Trophoblast cell (in vitro differentiated cells and primary cell): ENCODE data around the gene RSPO3.

Experiments used
- DNase-seq, 2 donors: peaks; one replicate each; pipeline ENCODE4 v3.0.0-alpha.2; 2016
- H2AFZ ChIP-seq: 2 replicates; pipeline ENCODE4 v1.6.1; 2013; ENCODE audit warnings: low read length, moderate library complexity, mild to moderate bottlenecking; ENCODE audit not compliant: insufficient read depth, poor library complexity
- H2AK5ac ChIP-seq: 2 replicates; pipeline ENCODE4 v1.6.1; 2013; ENCODE audit warnings: mild to moderate bottlenecking, low read length
- H2BK120ac ChIP-seq: 2 replicates; pipeline ENCODE4 v1.6.1; 2013; ENCODE audit warnings: low read length, mild to moderate bottlenecking, moderate library complexity; ENCODE audit not compliant: insufficient read depth, poor library complexity
- H2BK12ac ChIP-seq: 2 replicates; pipeline ENCODE4 v1.6.1; 2013; ENCODE audit warnings: mild to moderate bottlenecking, low read length, moderate library complexity
- H2BK5ac ChIP-seq: 2 replicates; pipeline ENCODE4 v1.6.1; 2013; ENCODE audit warnings: low read length, low read depth, moderate library complexity, mild to moderate bottlenecking; ENCODE audit not compliant: poor library complexity
- H3K14ac ChIP-seq: 2 replicates; pipeline ENCODE4 v1.6.1; 2013; ENCODE audit warnings: mild to moderate bottlenecking, low read length
- H3K18ac ChIP-seq: 2 replicates; pipeline ENCODE4 v1.6.1; 2013; ENCODE audit warnings: mild to moderate bottlenecking, low read length
- H3K23ac ChIP-seq: 2 replicates; pipeline ENCODE4 v1.6.1; 2013; ENCODE audit warnings: low read length
- H3K27ac ChIP-seq: 2 replicates; pipeline ENCODE4 v1.5.1; 2013; ENCODE audit warnings: low read depth, mild to moderate bottlenecking, inconsistent platforms, low read length, moderate library complexity
- H3K27me3 ChIP-seq: 2 replicates; pipeline ENCODE4 v1.6.1; 2013; ENCODE audit warnings: inconsistent platforms, mild to moderate bottlenecking, low read length, moderate library complexity; ENCODE audit not compliant: insufficient read depth
- H3K36me3 ChIP-seq, 2 experiments: 1 replicate in 1 of 2; 2 replicates in 1 of 2; pipeline ENCODE4 v1.6.1; 2013; ENCODE audit warnings: low read length in 2 of 2, mild to moderate bottlenecking in 2 of 2, moderate library complexity in 1 of 2; ENCODE audit not compliant: insufficient read depth in 2 of 2, control insufficient read depth in 1 of 2
- H3K4ac ChIP-seq: 2 replicates; pipeline ENCODE4 v1.6.1; 2013; ENCODE audit warnings: low read depth, mild to moderate bottlenecking, low read length, moderate library complexity
- H3K4me1 ChIP-seq, 2 experiments: 1 replicate in 1 of 2; 2 replicates in 1 of 2; pipeline ENCODE4 v1.6.1; 2013; ENCODE audit warnings: low read length in 2 of 2, mild to moderate bottlenecking in 2 of 2, moderate library complexity in 1 of 2; ENCODE audit not compliant: insufficient read depth in 2 of 2, control insufficient read depth in 1 of 2
- H3K4me2 ChIP-seq: 2 replicates; pipeline ENCODE4 v1.6.1; 2013; ENCODE audit warnings: inconsistent platforms, mild to moderate bottlenecking, low read length, moderate library complexity
- H3K4me3 ChIP-seq: 2 replicates; pipeline ENCODE4 v1.5.1; 2013; ENCODE audit warnings: mild to moderate bottlenecking, low read depth, low read length, inconsistent platforms
- H3K79me1 ChIP-seq: one replicate; pipeline ENCODE4 v1.6.1; 2013; ENCODE audit warnings: low read length
- H3K79me2 ChIP-seq: 2 replicates; pipeline ENCODE4 v1.6.1; 2013; ENCODE audit warnings: low read length, mild to moderate bottlenecking; ENCODE audit not compliant: control insufficient read depth, insufficient read depth, poor library complexity
- H3K9ac ChIP-seq: 2 replicates; pipeline ENCODE4 v1.6.1; 2013; ENCODE audit warnings: mild to moderate bottlenecking, low read length
- H3K9me3 ChIP-seq: 2 replicates; pipeline ENCODE4 v1.6.1; 2013; ENCODE audit warnings: low read depth, mild to moderate bottlenecking, control low read depth, inconsistent platforms, low read length; ENCODE audit not compliant: insufficient read depth
- H4K12ac ChIP-seq: 2 replicates; pipeline ENCODE4 v1.6.1; 2013; ENCODE audit warnings: low read depth, mild to moderate bottlenecking, low read length, moderate library complexity
- H4K8ac ChIP-seq: 2 replicates; pipeline ENCODE4 v1.6.1; 2013; ENCODE audit warnings: low read depth, mild to moderate bottlenecking, low read length, moderate library complexity
- H4K91ac ChIP-seq: one replicate; pipeline ENCODE4 v1.6.1; 2013; ENCODE audit warnings: low read depth, mild to moderate bottlenecking, low read length, moderate library complexity
- WGBS: extraction: QIAGEN DNeasy Blood & Tissue Kit; methylation state at CpG from one replicate; pipeline ENCODE4 v1.1.7; 2013; ENCODE audit warnings: missing lambda C conversion rate; ENCODE audit not compliant: insufficient read length, insufficient coverage; ENCODE audit errors: extremely low coverage; 5-methylcytosine and 5-hydroxymethylcytosine counted together

Gene RSPO3

DNA sequence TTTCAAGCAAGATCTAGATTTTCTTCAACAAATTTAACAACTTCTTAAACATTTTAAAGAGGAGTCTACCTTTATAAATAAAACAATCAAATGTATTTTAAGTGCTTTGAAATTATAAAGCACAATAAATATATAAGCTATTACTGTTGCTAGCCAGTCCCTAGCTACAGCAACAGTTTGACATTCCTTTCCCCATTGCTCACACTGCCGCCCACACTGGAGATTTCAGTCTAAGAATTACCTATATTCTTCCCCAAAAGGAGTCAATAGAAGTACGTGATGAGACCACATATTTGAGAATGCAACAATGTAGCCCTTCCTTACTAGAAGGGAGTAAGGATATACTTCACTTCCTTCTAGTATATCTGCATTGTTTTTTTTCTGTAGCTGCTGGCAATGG, 82.8 kb downstream of the RSPO3 start:
- Histone ChIP-seq H3K9me3 (no peaks in the 10 kb centered on the region), H3K9ac (no peak overlapping the region), H3K79me1 (no peaks in the 10 kb centered on the region), H2AK5ac (no peak overlapping the region), H3K4me1 (no peaks in the 10 kb centered on the region), H3K36me3 (no peaks in the 10 kb centered on the region), H3K27me3 (no peaks in the 10 kb centered on the region), H3K4ac (no peak overlapping the region), H3K4me2 (no peak overlapping the region), H4K12ac (no peak overlapping the region), H3K4me3 (no peak overlapping the region), H2AFZ (no peak overlapping the region), H4K8ac (no peak overlapping the region), H3K27ac (no peak overlapping the region), H3K23ac (no peak overlapping the region), H3K14ac (no peak overlapping the region), H2BK12ac (no peak overlapping the region), H2BK120ac (no peak overlapping the region), H2BK5ac (no peak overlapping the region), H4K91ac (no peak overlapping the region), H3K18ac (no peak overlapping the region), H3K79me2 (no peaks in the 10 kb centered on the region)
- no CpG with 5 or more reads among the region's 2 CpGs for WGBS
- DNase-seq, result peak in 1 of 2 donors; percentile 21

GRCh38 chr6:127202676-127203075, 84.2 kb downstream of the RSPO3 start:
- H3K4me2 ChIP-seq, result no peak overlapping the region
- H4K12ac ChIP-seq, result no peak overlapping the region
- no peak overlapping the region for H4K91ac ChIP-seq
- no peaks in the 10 kb centered on the region for H3K79me1 ChIP-seq
- no peaks in the 10 kb centered on the region for H3K27me3 ChIP-seq
- no peak overlapping the region for H2BK120ac ChIP-seq
- no peak overlapping the region for H2BK5ac ChIP-seq
- no peak for DNase-seq
- no peak overlapping the region for H3K9ac ChIP-seq
- no peaks in the 10 kb centered on the region for H3K36me3 ChIP-seq
- no peak overlapping the region for H2AFZ ChIP-seq
- H3K4ac ChIP-seq, result no peak overlapping the region
- no peaks in the 10 kb centered on the region for H3K79me2 ChIP-seq
- H3K9me3 ChIP-seq, result no peaks in the 10 kb centered on the region
- no peak overlapping the region for H3K18ac ChIP-seq
- no peak overlapping the region for H2AK5ac ChIP-seq
- H3K27ac ChIP-seq, result no peak overlapping the region
- no peaks in the 10 kb centered on the region for H3K4me1 ChIP-seq
- no peak overlapping the region for H2BK12ac ChIP-seq
- H3K4me3 ChIP-seq, result no peak overlapping the region
- H3K14ac ChIP-seq, result no peak overlapping the region
- no peak overlapping the region for H4K8ac ChIP-seq
- H3K23ac ChIP-seq, result no peak overlapping the region

DNA sequence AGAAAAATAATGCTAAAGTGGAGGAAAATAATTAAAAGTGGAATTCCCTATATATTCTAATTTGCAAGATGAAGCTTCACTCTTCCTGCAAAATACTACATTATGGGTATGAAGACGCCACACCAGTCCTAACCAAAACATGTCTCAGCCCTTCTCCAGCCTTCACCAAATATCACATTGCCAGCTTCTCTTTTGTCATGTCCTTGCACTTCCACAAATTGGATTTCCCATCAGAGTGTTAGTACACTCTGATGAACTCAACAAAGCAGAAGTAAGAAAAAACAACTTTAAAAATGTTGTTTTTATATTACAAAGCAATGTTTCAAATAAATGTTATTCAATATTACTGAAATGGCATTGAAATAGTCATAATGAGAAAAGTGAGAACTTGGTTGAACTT, 85.8 kb downstream of the RSPO3 start:
- Histone ChIP-seq H2AFZ (no peak overlapping the region), H3K36me3 (no peaks in the 10 kb centered on the region), H3K4me2 (no peak overlapping the region), H2BK5ac (no peak overlapping the region), H2AK5ac (no peak overlapping the region), H4K8ac (no peak overlapping the region), H4K91ac (no peak overlapping the region), H3K9ac (no peak overlapping the region), H3K18ac (no peak overlapping the region), H3K4me3 (no peak overlapping the region), H3K9me3 (no peaks in the 10 kb centered on the region), H4K12ac (no peak overlapping the region), H3K79me1 (no peaks in the 10 kb centered on the region), H2BK12ac (no peak overlapping the region), H3K4ac (no peak overlapping the region), H3K23ac (no peak overlapping the region), H3K79me2 (no peaks in the 10 kb centered on the region), H3K27ac (no peak overlapping the region), H3K4me1 (no peaks in the 10 kb centered on the region), H2BK120ac (no peak overlapping the region), H3K27me3 (no peaks in the 10 kb centered on the region), H3K14ac (no peak overlapping the region)
- WGBS, result no CpG with 5 or more reads among the region's 1 CpG
- DNase-seq, result no peak

- no peak overlapping the region for H3K4me2 ChIP-seq
- no peaks in the 10 kb centered on the region for H3K36me3 ChIP-seq
- H3K9me3 ChIP-seq, result no peaks in the 10 kb centered on the region
- no peak overlapping the region for H4K8ac ChIP-seq
- H3K4ac ChIP-seq, result no peak overlapping the region
- no peak overlapping the region for H2BK120ac ChIP-seq
- H2AK5ac ChIP-seq, result no peak overlapping the region
- H3K4me1 ChIP-seq, result no peaks in the 10 kb centered on the region
- no peak overlapping the region for H3K14ac ChIP-seq
- H3K27me3 ChIP-seq, result no peaks in the 10 kb centered on the region
- H2BK12ac ChIP-seq, result no peak overlapping the region
- H3K27ac ChIP-seq, result no peak overlapping the region
- no peak overlapping the region for H3K9ac ChIP-seq
- H4K91ac ChIP-seq, result no peak overlapping the region
- no CpG with 5 or more reads among the region's 2 CpGs for WGBS
- H2BK5ac ChIP-seq, result no peak overlapping the region
- no peak overlapping the region for H2AFZ ChIP-seq
- no peak overlapping the region for H3K18ac ChIP-seq
- no peak overlapping the region for H3K4me3 ChIP-seq
- H3K23ac ChIP-seq, result no peak overlapping the region
- no peak overlapping the region for H4K12ac ChIP-seq
- no peaks in the 10 kb centered on the region for H3K79me1 ChIP-seq
- no peak for DNase-seq
- no peaks in the 10 kb centered on the region for H3K79me2 ChIP-seq
Measured at GRCh38 chr6:127205036-127205435, 86.6 kb downstream of the RSPO3 start.
